HepG2 (cell line): ENCODE measurements around the gene PSENEN. TPM values are rescaled to one million over a fixed set of nuclear protein-coding genes. Genes with fewer than 3 reads are reported as not detected.

Source experiments
- ATAC-seq: fragments of 200-7000 bp; cut with Tn5 transposase; 3 replicates; pipeline ENCODE4 v1.9.1; 2020; ENCODE audit warnings: mild to moderate bottlenecking, moderate library complexity
- BruUV-seq: library from RNA; stranded (reverse); fragments of 400-500 nt; replicated peaks from 2 replicates; lab custom pipeline; 2021; lab: Mats Ljungman, UMichigan
- CTCF ChIA-PET: fragments of 300-600 bp; formaldehyde crosslinking; extraction: SDS; loops from one replicate; lab custom pipeline; 2021; ENCODE audit warnings: low total read pairs, inconsistent platforms, low intra/inter-chr PET ratio; lab: Yijun Ruan, JAX
- POLR2A ChIA-PET: fragments of 350-600 bp; sonication (Branson Sonifier 250); formaldehyde crosslinking; loops from one replicate; lab custom pipeline; 2020; ENCODE audit warnings: antibody characterized with exemption, inconsistent platforms; lab: Yijun Ruan, JAX
- DNase-seq: peaks from one replicate; pipeline ENCODE4 v3.0.0-alpha.2; 2015; ENCODE audit warnings: low spot score
- FAIRE-seq: peaks from 3 replicates; lab custom pipeline; 2011; peaks lifted over from hg19 to GRCh38; lab: Jason Lieb, UNC
- H2AFZ ChIP-seq: one replicate; pipeline ENCODE4 v1.6.1; 2011; ENCODE audit warnings: low read length, inconsistent platforms
- H3K27ac ChIP-seq: fragments of 300-600 bp; 3 replicates; pipeline ENCODE4 v1.8.0; 2011; ENCODE audit warnings: mixed run types, mild to moderate bottlenecking, mixed read lengths, low read length, inconsistent platforms; ENCODE audit not compliant: insufficient read depth; ENCODE audit errors: extremely low read length
- H3K27me3 ChIP-seq, 2 experiments: fragments of 200-600 bp in 1 of 2; 2 replicates in 1 of 2; 3 replicates in 1 of 2; pipeline versions ENCODE4 v1.6.0 to v1.8.0; 2011; ENCODE audit warnings: low read length in 2 of 2, mild to moderate bottlenecking in 2 of 2, moderate library complexity in 2 of 2, inconsistent platforms in 1 of 2; ENCODE audit not compliant: insufficient read depth in 2 of 2, control insufficient read depth in 1 of 2
- H3K36me3 ChIP-seq, 2 experiments: fragments of 200-600 bp in 1 of 2; replicated peaks in 1 of 2; 2 replicates in 1 of 2; 3 replicates in 1 of 2; pipeline versions ENCODE4 v1.5.1 to v1.8.0; 2011; ENCODE audit warnings: low read length in 2 of 2, inconsistent platforms in 1 of 2; ENCODE audit not compliant: insufficient read depth in 2 of 2, control insufficient read depth in 1 of 2
- H3K4me1 ChIP-seq: 2 replicates; pipeline ENCODE4 v1.5.1; 2012; ENCODE audit warnings: low read length, inconsistent platforms; ENCODE audit not compliant: insufficient read depth
- H3K4me2 ChIP-seq: 2 replicates; pipeline ENCODE4 v1.6.0; 2011; ENCODE audit warnings: low read depth, low read length, inconsistent platforms
- H3K4me3 ChIP-seq, 3 experiments: fragments of 200-600 bp in 1 of 3; sonication (generic), shearing (Covaris generic) in 1 of 3; replicated peaks in 1 of 3; 2 replicates each; pipeline ENCODE4 v1.5.1; 2011 to 2016; ENCODE audit warnings: low read length in 3 of 3, inconsistent platforms in 2 of 3, low read depth in 2 of 3, mild to moderate bottlenecking in 2 of 3, control low read depth in 1 of 3, mixed read lengths in 1 of 3; ENCODE audit not compliant: insufficient read depth in 1 of 3
- H3K79me2 ChIP-seq: one replicate; pipeline ENCODE4 v1.6.1; 2011; ENCODE audit warnings: low read length, inconsistent platforms; ENCODE audit not compliant: insufficient read depth
- H3K9ac ChIP-seq: 2 replicates; pipeline ENCODE4 v1.6.0; 2011; ENCODE audit warnings: mild to moderate bottlenecking, low read depth, low read length, inconsistent platforms; ENCODE audit not compliant: insufficient read depth
- H3K9me3 ChIP-seq: 2 replicates; pipeline ENCODE4 v1.5.1; 2012; ENCODE audit warnings: mild to moderate bottlenecking, low read length
- H4K20me1 ChIP-seq: 2 replicates; pipeline ENCODE4 v1.6.0; 2011; ENCODE audit warnings: inconsistent platforms, mild to moderate bottlenecking, low read length, moderate library complexity; ENCODE audit not compliant: insufficient read depth
- ARID2 ChIP-seq: sonication (generic); formaldehyde crosslinking; IDR thresholded peaks from 2 replicates; pipeline ENCODE4 v1.8.1; 2022; ENCODE audit warnings: mild to moderate bottlenecking, missing genetic modification reagents, borderline replicate concordance
- HIC2 ChIP-seq: sonication (generic); formaldehyde crosslinking; IDR thresholded peaks from 2 replicates; pipeline ENCODE4 v1.9.0; 2022; ENCODE audit warnings: low read depth, missing genetic modification reagents
- NBN ChIP-seq: fragments of 450-650 bp; conservative IDR thresholded peaks from 2 replicates; pipeline ENCODE4 v1.6.1; 2017
- PATZ1 ChIP-seq: sonication (generic); formaldehyde crosslinking; IDR thresholded peaks from 2 replicates; pipeline ENCODE4 v1.4.0; 2020; ENCODE audit warnings: missing genetic modification reagents
- RFX3 ChIP-seq: IDR thresholded peaks from 2 replicates; pipeline ENCODE4 v1.6.1; 2016; ENCODE audit warnings: missing biosample characterization, missing genetic modification reagents
- SMC3 ChIP-seq: IDR thresholded peaks from 2 replicates; pipeline ENCODE4 v1.6.1; 2011; ENCODE audit warnings: low read length, improper control_type of control experiment
- SRSF4 ChIP-seq: fragments of 200-400 bp; formaldehyde crosslinking; IDR thresholded peaks from one replicate; pipeline ENCODE4 v1.6.1; 2018; ENCODE audit warnings: mild to moderate bottlenecking, low read depth, low read length, moderate library complexity; ENCODE audit not compliant: poor library complexity, severe bottlenecking
- ZNF343 ChIP-seq: sonication (generic); formaldehyde crosslinking; IDR thresholded peaks from 2 replicates; pipeline ENCODE4 v1.4.0; 2020; ENCODE audit warnings: mild to moderate bottlenecking, missing genetic modification reagents
- ZNF350 ChIP-seq: sonication (generic); formaldehyde crosslinking; IDR thresholded peaks from 2 replicates; pipeline ENCODE4 v1.4.0; 2020; ENCODE audit warnings: mild to moderate bottlenecking, low read depth, missing genetic modification reagents, borderline replicate concordance
- ZNF362 ChIP-seq: sonication (generic); formaldehyde crosslinking; IDR thresholded peaks from 2 replicates; pipeline ENCODE4 v1.4.0; 2020; ENCODE audit warnings: missing genetic modification reagents, mild to moderate bottlenecking, borderline replicate concordance
- ZNF607 ChIP-seq: sonication (generic); formaldehyde crosslinking; IDR thresholded peaks from 2 replicates; pipeline ENCODE4 v1.5.1; 2020; ENCODE audit warnings: missing genetic modification reagents, mild to moderate bottlenecking, borderline replicate concordance
- ZNF761 ChIP-seq: sonication (generic); formaldehyde crosslinking; conservative IDR thresholded peaks from 2 replicates; pipeline ENCODE4 v1.4.0; 2020; ENCODE audit warnings: mild to moderate bottlenecking, missing genetic modification reagents
- ZNF776 ChIP-seq: sonication (generic); formaldehyde crosslinking; IDR thresholded peaks from 2 replicates; pipeline ENCODE4 v1.4.0; 2020; ENCODE audit warnings: mild to moderate bottlenecking, missing genetic modification reagents
- WGBS: methylation state at CpG from one replicate; pipeline ENCODE4 v1.1.6; 2017; ENCODE audit warnings: low lambda C conversion rate; 5-methylcytosine and 5-hydroxymethylcytosine counted together
- in situ Hi-C: cut with HindIII; loops from 2 replicates; pipeline ENCODE4 v1.10.0; 2017; ENCODE audit warnings: low pct_unique_long_range_greater_than_20kb; ENCODE audit not compliant: extremely low pct_ligation_motif_present
- intact Hi-C: fragments of 100-400 bp; cut with micrococcal nuclease; formaldehyde crosslinking; loops from one replicate; pipeline ENCODE4 v1.10.0; 2022; ENCODE audit not compliant: unreplicated experiment
- polyA plus RNA-seq, 8 experiments: library from polyadenylated mRNA; depleted of rRNA in 3 of 8; stranded (reverse) in 7 of 8; unstranded in 1 of 8; fragments of >200 nt; fragmentation: Illumina TruSeq in 4 of 8; extraction: Trizol in 4 of 8; gene quantifications; 2 replicates each; pipeline versions ENCODE4 v1.2.1 to v1.2.3, GENCODE V29; 2011 to 2016; ENCODE audit warnings: low read depth in 4 of 8, missing spikeins in 1 of 8, mixed read lengths in 1 of 8; ENCODE audit not compliant: insufficient read depth in 1 of 8
- total RNA-seq, 5 experiments: library from RNA; depleted of rRNA; stranded (reverse); fragments of >200 nt; fragmentation: Illumina TruSeq; extraction: Trizol; gene quantifications; 2 replicates each; pipeline ENCODE4 v1.2.3, GENCODE V29; 2016; ENCODE audit warnings: low read depth in 1 of 5
- TF ChIP-seq, protein P1 (sequence below): sonication (generic); formaldehyde crosslinking; IDR thresholded peaks from 2 replicates; pipeline ENCODE4 v1.5.0; 2020; ENCODE audit warnings: missing genetic modification reagents
- TF ChIP-seq, protein P2 (sequence below): IDR thresholded peaks from 2 replicates; pipeline ENCODE4 v1.6.1; 2012; ENCODE audit warnings: low read length, improper control_type of control experiment

Gene PSENEN
- total and polyA plus RNA-seq, 2 of the 13 experiments (the other 11 are each of a cell fraction or from before 2014, with no cell fraction given) = 16.9 to 34.2 TPM

DNA sequence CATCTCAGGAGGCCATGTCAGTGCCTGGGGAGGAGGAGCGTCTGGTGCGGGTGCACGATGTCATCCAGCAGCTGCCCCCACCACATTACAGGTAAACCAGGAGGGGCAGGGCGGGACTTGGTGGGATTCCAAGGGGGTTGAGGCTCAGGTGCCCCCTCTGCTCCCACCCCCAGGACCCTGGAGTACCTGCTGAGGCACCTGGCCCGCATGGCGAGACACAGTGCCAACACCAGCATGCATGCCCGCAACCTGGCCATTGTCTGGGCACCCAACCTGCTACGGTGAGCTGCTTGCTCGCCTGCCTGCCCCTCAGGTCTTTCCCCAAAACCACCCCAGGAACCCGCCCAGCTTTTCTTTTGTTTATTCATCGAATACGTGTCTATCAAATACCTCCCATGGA lies 37.1 kb downstream of the PSENEN start:
- no peaks in the 10 kb centered on the region for H3K79me2 ChIP-seq
- intact Hi-C loops (no loop called here), in situ Hi-C loops (no loop called here)
- no peak overlapping the region for H2AFZ ChIP-seq
- H4K20me1 ChIP-seq = no peaks in the 10 kb centered on the region
- no peak overlapping the region for H3K4me3 ChIP-seq
- DNase-seq = no peak
- BruUV-seq = no TSS peak
- TF ChIP-seq ZNF776 (CRISPR knock-in tag) (no peak), ARID2 (CRISPR knock-in tag) (no peak), SMC3 (no peak), ZNF607 (CRISPR knock-in tag) (no peak), SRSF4 (no peak), RFX3 (CRISPR knock-in tag) (no peak), NBN (no peak), ZNF350 (CRISPR knock-in tag) (no peak), PATZ1 (CRISPR knock-in tag) (no peak), ZNF343 (CRISPR knock-in tag) (no peak), ZNF362 (CRISPR knock-in tag) (no peak), ZNF761 (CRISPR knock-in tag) (no peak), HIC2 (CRISPR knock-in tag) (no peak)
- TF ChIP-seq, protein P1, sequence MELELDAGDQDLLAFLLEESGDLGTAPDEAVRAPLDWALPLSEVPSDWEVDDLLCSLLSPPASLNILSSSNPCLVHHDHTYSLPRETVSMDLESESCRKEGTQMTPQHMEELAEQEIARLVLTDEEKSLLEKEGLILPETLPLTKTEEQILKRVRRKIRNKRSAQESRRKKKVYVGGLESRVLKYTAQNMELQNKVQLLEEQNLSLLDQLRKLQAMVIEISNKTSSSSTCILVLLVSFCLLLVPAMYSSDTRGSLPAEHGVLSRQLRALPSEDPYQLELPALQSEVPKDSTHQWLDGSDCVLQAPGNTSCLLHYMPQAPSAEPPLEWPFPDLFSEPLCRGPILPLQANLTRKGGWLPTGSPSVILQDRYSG = no peak
- TF ChIP-seq, protein P2, sequence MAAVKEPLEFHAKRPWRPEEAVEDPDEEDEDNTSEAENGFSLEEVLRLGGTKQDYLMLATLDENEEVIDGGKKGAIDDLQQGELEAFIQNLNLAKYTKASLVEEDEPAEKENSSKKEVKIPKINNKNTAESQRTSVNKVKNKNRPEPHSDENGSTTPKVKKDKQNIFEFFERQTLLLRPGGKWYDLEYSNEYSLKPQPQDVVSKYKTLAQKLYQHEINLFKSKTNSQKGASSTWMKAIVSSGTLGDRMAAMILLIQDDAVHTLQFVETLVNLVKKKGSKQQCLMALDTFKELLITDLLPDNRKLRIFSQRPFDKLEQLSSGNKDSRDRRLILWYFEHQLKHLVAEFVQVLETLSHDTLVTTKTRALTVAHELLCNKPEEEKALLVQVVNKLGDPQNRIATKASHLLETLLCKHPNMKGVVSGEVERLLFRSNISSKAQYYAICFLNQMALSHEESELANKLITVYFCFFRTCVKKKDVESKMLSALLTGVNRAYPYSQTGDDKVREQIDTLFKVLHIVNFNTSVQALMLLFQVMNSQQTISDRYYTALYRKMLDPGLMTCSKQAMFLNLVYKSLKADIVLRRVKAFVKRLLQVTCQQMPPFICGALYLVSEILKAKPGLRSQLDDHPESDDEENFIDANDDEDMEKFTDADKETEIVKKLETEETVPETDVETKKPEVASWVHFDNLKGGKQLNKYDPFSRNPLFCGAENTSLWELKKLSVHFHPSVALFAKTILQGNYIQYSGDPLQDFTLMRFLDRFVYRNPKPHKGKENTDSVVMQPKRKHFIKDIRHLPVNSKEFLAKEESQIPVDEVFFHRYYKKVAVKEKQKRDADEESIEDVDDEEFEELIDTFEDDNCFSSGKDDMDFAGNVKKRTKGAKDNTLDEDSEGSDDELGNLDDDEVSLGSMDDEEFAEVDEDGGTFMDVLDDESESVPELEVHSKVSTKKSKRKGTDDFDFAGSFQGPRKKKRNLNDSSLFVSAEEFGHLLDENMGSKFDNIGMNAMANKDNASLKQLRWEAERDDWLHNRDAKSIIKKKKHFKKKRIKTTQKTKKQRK = no peak
- no peaks in the 10 kb centered on the region for H3K27me3 ChIP-seq
- 96% methylated on average over 10 of the region's 12 CpGs for WGBS
- no peak overlapping the region for H3K27ac ChIP-seq
- H3K9me3 ChIP-seq = no peaks in the 10 kb centered on the region
- ChIA-PET POLR2A (no interaction called here), CTCF (no interaction called here)
- no peak for ATAC-seq
- peaks cover 0 to 2% of the 10 kb centered on the region in 2 experiments; a peak in 2 of 5 replicates for H3K36me3 ChIP-seq
- FAIRE-seq = no peak
- H3K9ac ChIP-seq = no peak overlapping the region
- H3K4me2 ChIP-seq = no peak overlapping the region
- H3K4me1 ChIP-seq = peaks cover 36% of the 10 kb centered on the region
